Measurements from ENCODE around the gene MAML2.

Gene MAML2

DNA sequence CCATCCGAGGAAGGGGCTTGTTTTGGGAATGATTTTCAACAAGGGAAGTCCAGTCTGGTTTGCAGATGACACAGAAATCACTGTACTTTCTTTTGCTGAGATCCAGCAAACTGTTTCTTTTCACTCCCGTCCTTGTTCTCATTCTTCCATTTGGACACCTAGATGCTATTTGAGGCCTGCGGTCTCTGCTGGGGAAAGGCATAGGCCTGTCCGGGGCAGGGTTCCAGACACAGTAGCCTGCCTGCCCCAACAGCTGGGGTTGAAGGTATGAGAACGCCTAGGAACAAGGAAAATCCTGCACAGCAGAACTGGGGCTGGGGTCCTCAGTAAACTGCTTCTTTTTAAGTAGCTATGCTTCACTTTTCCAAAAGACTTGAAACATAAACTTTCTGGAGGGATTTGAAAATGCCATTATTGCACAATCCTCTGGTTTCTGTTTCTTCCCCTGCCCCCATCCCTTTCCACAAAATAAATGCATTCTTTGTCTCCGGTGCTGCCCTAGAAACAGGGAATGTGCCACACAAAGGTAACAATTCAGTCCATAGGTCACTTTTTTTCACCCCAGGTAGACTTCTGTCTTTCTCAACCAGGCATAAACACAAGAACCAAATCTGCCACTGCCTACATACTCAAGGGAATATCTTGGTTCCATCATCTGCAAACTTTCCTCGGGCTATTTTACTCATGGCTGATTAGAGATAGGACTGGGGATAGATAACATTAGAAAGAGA lies 244.3 kb downstream of the MAML2 start:
- peak; percentile 70 for DNase-seq (ENCODE audit: low spot score)

DNA sequence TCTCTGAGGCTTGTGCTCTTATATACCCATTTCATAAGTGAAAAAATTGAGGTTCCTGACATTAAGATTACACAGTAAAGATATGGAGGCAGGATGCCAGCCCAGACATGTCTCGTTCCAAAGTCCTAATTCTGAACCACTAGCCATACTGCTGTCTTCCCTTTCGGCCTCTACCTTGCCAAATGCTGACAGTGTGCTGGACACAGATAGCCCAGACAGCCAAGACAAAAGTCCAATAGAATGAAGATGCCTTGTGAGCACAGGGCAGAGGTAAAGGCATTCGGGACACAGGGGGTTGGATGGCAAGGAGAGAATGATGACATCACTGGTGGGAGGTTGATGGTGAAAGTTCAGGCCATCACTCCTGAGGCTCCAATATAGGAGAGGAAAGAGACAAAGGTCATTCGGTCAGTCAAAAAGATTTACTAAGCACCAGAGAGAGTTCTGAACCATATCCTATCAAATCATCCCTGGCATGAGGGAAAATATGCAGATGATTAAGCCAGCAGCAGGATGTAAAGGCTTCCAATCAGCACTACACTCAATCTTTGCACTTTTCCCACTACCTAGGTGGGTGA lies 245.1 kb downstream of the MAML2 start:
- DNase-seq (ENCODE audit: low spot score): no peak

- no peak for DNase-seq (ENCODE audit: low spot score)
Measured at GRCh38 chr11:96096360-96096759, 246.6 kb downstream of the MAML2 start.

DNA sequence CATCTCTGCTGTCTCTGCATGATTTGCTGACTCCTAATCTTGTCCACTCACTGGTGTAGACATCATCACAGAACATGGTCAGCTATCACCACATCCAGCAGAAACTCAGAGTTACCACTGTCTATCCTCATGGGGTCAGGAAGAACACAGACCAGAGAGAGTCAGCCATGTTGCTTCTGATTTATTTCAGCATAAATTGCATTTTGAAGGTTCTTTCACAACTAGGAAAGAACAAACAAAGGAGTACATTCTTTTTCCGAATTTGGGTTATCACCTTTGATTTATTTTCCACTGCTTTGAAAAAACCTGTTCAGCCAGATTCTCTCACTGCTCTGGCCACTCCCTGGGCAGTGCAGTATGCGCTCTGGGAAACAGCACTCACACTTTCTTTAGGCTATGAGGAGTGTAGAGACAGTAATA lies 247.1 kb downstream of the MAML2 start:
- DNase-seq (ENCODE audit: low spot score): no peak

DNA sequence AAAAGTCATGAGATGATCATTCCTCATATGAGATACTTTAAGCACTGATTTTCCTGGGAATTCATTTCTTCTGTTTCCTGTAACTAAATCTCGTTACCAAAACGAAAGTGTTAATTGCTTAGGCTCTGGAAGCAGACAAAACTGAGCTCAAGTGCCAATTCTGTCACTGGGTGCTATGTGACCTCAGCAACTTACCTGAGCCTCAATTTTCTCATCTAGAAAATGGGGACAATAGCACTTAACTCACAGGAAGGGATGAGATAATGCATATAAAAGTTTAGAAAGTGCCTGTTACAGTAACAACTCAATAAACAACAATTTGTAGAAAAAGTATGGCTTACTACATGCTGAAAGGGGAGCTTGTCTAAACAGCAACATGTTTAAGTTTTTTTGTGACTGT lies 248.8 kb downstream of the MAML2 start:
- no peak for DNase-seq (ENCODE audit: low spot score)

DNA sequence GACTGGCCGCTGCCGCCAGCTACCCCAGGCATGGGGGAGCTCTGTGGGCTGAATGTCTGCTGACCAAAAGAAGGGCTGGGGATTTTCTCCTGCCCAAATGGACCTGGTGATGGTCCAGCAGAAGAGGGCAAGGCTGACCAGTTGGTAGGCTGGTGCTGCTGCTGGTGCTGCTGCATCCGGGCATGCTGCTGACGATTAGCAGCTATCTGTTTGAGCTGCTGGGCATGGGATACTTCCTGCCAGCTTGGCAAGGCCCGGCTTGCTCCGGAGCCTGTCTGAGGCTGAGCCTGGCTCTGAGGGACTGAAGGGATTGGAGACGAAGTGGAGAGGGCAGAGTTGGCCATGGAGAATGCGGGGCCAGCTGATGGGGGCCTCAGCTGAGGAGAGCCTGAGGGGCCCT lies 250.5 kb downstream of the MAML2 start:
- DNase-seq (ENCODE audit: low spot score): no peak

GRCh38 chr11:96091476-96091875 lies 251.5 kb downstream of the MAML2 start:
- peak; percentile 75 for DNase-seq (ENCODE audit: low spot score)

DNA sequence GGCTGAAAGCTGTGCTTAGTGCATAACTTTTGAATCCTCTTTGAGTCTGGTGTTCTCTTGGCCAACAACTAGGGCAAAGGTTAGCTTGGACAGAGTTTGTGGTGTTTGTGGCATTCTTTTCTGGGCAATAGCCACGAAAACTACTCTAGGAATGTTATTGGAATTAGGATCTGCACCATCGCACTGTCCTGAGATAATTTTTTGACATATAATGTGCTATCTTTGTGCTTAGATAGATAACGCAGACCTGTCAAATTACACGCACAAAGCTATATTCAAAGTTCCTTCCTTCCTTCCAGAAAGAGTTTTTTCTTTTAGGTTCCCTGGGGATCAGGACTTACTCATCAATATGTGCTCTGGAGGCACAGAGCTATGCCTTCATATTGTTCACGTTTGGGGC lies 252.3 kb downstream of the MAML2 start:
- peak; percentile 49 for DNase-seq (ENCODE audit: low spot score)

DNA sequence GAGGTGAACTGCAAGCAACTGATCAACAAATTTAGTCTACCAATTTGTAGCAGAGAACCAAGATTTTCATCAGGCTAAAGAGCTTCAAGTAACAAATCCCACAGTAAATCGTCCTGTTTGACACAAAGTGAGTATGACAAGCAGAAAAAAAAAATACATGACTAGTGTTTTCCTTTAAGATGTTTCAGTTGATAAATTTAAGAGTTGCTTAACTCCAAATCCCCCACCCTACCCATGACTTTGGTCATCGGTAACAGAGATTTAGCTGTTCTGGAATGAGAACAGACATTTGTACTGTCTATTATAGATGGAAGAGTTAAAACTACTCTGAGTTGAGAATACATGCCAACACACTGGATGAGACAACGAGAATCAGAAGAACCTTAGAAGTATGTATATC lies 254.1 kb downstream of the MAML2 start:
- DNase-seq (ENCODE audit: low spot score): no peak

GRCh38 chr11:96086111-96086510 lies 256.9 kb downstream of the MAML2 start:
- no peak for DNase-seq (ENCODE audit: low spot score)

- no peak for DNase-seq (ENCODE audit: low spot score)
Measured at GRCh38 chr11:96085319-96085930, 257.6 kb downstream of the MAML2 start.

DNA sequence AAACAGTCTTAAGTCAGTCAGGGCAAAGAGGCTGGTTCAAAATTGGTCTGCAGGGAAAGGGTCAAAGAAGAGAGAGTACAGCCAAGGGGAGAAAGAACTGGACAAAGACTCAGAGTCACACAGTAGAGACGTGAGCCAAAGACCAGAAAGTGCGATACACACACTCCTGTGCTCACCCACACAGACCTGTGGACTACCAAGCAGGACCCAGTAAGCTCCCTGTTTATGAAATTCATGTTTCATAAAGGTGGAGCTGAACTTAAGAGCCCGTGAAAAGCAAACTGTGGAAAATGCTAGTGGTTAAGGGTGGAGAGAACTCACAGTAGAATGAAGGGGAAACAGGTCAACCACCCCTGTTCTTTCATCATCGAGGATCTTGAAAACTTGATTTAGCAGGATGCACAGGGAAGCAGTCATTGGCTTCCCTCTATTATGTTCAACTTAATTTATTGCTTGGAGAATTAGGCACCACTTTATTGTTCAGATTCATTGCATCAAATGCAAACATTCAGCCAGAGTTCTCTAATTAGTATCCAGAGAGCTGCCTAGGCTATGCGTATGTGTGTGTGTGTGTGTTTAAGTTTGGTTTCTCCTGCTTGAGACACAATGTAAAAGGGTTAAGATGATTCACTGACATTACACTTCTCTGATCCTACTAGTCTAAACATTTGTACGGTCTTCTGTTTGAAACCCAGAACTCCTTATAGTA lies 258.2 kb downstream of the MAML2 start:
- DNase-seq (ENCODE audit: low spot score): no peak

DNA sequence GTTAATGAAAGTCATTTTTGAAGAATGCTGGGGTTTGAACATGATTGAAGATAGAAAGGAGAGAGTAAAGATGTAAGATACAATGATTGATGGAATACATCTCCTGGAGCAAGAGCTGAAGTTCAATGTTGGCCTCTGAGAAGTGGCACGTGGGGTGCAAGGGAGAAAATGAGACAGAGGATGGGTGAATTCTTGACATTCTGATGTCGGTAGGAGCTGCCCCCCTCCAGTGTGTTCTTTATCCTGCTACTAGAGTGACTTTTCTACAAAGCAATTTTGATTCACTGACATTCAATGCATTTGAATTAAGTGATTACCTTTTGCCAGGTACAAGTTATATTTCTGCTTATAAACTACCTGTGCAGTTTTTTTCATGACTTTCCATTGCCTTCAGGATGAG lies 260.1 kb downstream of the MAML2 start:
- DNase-seq (ENCODE audit: low spot score): no peak

DNA sequence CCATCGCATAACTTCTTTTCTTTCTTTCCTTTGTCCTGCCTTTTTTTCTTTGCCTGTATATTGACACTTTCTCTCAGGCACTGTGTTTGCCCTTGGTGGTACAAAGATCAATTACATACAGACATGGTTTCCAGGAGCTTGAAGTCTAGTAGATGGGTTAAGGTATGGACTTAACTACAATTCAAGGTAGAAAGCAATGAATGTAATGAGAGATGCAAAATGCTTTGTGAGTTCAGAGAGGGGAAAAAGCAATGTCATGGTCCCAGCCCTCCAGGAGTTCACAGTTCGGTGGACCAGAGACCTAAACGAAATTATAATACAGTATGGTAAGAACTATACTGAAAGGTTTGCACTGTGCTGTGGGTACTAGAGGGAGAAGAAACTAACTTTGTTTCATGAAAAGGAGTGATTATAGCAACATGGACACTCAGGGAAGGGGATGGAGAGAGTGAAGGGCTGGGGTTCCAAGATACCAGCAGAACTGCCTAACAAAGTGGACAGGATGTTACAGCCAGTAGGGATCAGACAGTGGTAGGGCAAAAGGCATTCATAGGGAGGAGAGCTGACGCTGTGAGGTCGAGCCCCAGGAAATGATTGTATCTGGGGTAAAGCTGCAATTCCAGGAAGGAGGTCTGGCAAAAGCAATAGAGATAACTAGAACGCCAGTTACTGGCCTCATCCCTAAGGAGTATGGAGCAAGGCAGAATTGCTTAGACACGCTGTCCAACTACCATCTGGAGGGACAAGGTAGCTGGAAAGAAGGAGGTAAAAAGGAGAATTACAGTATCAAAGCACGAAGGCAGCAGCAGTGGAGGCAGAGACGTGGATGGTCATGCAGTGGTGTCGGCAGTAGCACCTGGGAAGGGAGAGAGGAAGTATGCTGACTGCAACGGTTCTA lies 260.7 kb downstream of the MAML2 start:
- DNase-seq (ENCODE audit: low spot score): no peak

- no peak for DNase-seq (ENCODE audit: low spot score)
Measured at GRCh38 chr11:96081561-96081960, 261.4 kb downstream of the MAML2 start.

DNA sequence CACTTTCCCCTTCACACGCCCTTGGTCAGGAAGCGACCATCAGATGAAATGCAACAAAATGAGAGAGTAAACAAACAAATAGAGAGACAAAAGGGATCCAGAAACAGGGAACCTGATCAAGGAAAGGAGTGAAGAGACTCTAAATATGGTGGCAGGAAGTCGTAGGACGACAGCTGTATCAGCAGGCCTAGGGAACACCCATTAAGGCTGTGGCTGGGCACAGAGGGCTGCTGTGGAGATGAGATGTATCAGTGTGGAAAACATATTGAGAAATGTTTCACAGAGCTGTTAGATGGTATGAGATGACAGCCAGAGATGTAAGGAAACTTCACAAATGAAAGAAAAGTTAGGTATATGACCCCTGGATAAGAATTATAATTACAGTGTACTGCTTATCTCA lies 263.3 kb downstream of the MAML2 start:
- no peak for DNase-seq (ENCODE audit: low spot score)

- no peak for DNase-seq (ENCODE audit: low spot score)
Measured at GRCh38 chr11:96075532-96075959, 267.4 kb downstream of the MAML2 start.

- DNase-seq (ENCODE audit: low spot score): no peak
Measured at GRCh38 chr11:96074551-96075310, 268.3 kb downstream of the MAML2 start.

- no peak for DNase-seq (ENCODE audit: low spot score)
Measured at GRCh38 chr11:96073536-96073935, 269.5 kb downstream of the MAML2 start.

DNA sequence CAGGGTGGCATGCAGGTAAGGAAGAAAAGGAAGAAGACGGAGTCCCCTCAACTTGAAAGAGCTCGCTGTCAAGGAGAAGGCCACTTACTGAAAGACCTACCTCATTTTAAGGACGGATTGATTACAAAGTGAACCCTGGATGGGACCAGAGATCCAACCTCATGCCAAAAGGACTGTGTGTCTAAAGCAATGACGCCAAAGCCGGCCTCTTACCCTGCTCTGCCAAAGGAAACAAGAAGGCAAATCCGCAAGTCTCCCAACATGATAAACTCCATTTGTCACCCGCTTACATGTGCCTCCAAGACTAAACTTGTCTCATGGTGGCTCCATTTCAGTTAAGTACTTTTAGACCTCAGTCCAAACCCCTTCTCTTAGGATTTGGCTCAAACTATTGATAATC lies 270.4 kb downstream of the MAML2 start:
- DNase-seq (ENCODE audit: low spot score): no peak

GRCh38 chr11:96070453-96070852 lies 272.5 kb downstream of the MAML2 start:
- no peak for DNase-seq (ENCODE audit: low spot score)

All from SW480 (cell line).